Endothelial cell of hepatic sinusoid (primary cell): Measurements from ENCODE around the gene KCNAB2.

Experiments used
- in situ Hi-C: cut with HindIII; loops from 2 replicates; pipeline ENCODE4 v1.10.0; 2017; ENCODE audit warnings: low sequenced_read_pairs

KCNAB2 gene

GRCh38 chr1:6123816-6124215 is 78.1 kb downstream of the KCNAB2 start:
- in situ Hi-C loops, result no loop called here

- in situ Hi-C loops, result no loop called here
These were observed 78.7 kb downstream of the KCNAB2 start for GRCh38 chr1:6124341-6124740.

GRCh38 chr1:6124746-6125365 is 79.2 kb downstream of the KCNAB2 start:
- in situ Hi-C loops, result no loop called here

- in situ Hi-C loops, result no loop called here
These were observed 79.7 kb downstream of the KCNAB2 start for GRCh38 chr1:6125366-6125765.

- in situ Hi-C loops, result no loop called here
These were observed 80.3 kb downstream of the KCNAB2 start for GRCh38 chr1:6126028-6126427.

- in situ Hi-C loops, result no loop called here
These were observed 80.9 kb downstream of the KCNAB2 start for GRCh38 chr1:6126521-6127067.

GRCh38 chr1:6127587-6128163 is 82.0 kb downstream of the KCNAB2 start:
- in situ Hi-C loops, result no loop called here

- in situ Hi-C loops, result no loop called here
These were observed 82.8 kb downstream of the KCNAB2 start for GRCh38 chr1:6128276-6129081.

GRCh38 chr1:6129313-6129712 is 83.6 kb downstream of the KCNAB2 start:
- in situ Hi-C loops, result no loop called here

GRCh38 chr1:6130036-6130435 is 84.3 kb downstream of the KCNAB2 start:
- in situ Hi-C loops, result loop anchor here (5.0 kb wide), 2 partner anchors 67 to 73 kb away; partner anchors contain the start of gene RPL22

GRCh38 chr1:6130596-6130995 is 84.9 kb downstream of the KCNAB2 start:
- in situ Hi-C loops, result loop anchor here (5.0 kb wide), 2 partner anchors 67 to 73 kb away; partner anchors contain the start of gene RPL22

GRCh38 chr1:6131561-6131960 is 85.9 kb downstream of the KCNAB2 start:
- in situ Hi-C loops, result loop anchor here (5.0 kb wide), 2 partner anchors 66 to 74 kb away; partner anchors contain the start of gene RPL22

GRCh38 chr1:6133146-6133895 is 87.6 kb downstream of the KCNAB2 start:
- in situ Hi-C loops, result loop anchor here (5.0 kb wide), 2 partner anchors 64 to 76 kb away; partner anchors contain the start of gene RPL22

GRCh38 chr1:6134206-6134605 is 88.5 kb downstream of the KCNAB2 start:
- in situ Hi-C loops, result loop anchor here (5.0 kb wide), 2 partner anchors 63 to 77 kb away; partner anchors contain the start of gene RPL22

- in situ Hi-C loops, result loop anchor here (5.0 kb wide), 2 partner anchors 62 to 78 kb away; partner anchors contain the start of gene RPL22
These were observed 89.2 kb downstream of the KCNAB2 start for GRCh38 chr1:6134741-6135510.

- in situ Hi-C loops, result no loop called here
These were observed 91.0 kb downstream of the KCNAB2 start for GRCh38 chr1:6136516-6137220.

- in situ Hi-C loops, result no loop called here
These were observed 92.1 kb downstream of the KCNAB2 start for GRCh38 chr1:6137758-6138157.

- in situ Hi-C loops, result no loop called here
These were observed 94.7 kb downstream of the KCNAB2 start for GRCh38 chr1:6140413-6140812.

GRCh38 chr1:6141592-6141991 is 95.9 kb downstream of the KCNAB2 start:
- in situ Hi-C loops, result no loop called here
